ENCODE results near the gene CLDND2.

The CLDND2 gene

DNA sequence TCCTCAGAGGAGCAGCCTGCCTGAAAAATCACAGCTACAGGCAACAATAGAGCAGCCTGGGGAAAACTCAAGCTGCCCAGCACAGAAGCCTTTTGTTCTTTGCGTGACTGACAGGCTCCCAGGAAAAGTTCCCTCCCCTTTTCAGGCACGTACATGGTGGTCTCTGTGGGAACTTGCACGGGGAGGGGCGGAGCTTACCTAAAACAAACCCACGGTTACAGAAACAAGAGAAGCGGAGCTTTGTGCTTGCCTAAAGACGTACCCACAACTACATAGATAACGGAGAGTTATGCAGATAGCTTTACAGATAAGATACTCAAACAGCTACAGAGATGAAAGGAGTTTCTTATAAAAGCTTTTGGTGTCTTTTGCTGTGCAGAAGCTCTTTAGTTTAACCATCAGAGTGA, 14.1 kb downstream of the CLDND2 start:
- no peak for DNase-seq (ENCODE audit: low read depth in 2 of 2)

DNA sequence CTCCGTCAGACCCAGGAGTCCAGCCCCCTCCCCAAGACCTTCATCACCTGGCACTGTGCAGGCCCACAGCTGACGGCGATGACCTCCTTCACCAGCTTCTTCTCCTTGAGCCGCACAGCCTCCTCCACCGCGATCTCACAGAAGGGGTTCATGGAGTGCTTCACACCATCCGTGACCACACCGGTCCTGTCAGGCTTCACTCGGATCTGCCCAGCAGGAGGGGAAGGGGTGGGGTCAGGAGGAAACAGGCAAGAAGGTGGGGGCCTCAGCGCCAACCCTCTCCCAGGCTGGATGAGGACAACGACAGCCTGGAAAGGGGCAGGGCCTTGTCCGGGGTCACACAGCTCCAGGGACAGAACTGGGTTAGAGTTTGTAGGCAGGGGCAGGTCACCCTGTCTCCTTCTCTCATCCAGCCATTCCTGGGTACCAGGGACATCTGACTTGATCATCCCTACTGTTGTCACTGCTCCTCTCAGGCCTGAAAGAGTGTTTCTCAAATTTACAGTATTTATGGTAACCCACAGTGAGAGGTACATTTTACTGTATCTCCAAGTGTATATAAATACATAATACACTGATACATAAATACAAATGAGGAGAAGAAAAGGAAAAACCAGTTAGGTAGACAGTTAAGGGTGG, 14.6 kb downstream of the CLDND2 start:
- DNase-seq (ENCODE audit: low read depth in 2 of 2), result no peak

DNA sequence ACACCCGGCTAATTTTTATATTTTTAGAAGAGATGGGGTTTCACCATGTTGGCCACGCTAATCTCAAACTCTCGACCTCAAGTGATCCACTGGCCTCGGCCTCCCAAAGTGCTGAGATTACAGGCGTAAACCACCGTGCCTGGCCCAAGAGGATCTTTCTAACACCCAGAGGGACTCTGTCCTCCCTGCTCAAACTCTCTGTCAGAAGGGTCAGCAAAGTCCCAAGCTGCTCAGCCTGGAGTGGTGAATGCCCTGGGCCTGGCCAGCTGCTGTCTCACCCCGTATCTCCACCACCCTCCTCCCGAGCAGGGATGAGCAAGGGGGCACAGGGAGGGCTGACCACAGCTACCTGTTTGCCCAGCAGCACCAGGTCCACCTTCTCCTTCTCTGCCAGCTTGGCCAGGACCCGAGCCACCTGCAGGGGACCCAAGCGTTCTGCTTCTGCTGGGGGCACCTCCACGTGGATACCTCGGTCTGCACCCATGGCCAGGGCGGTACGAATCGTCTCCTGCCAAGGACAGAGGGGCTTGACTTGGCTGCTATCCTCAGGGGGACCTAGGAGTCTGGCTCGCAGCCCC, 15.9 kb downstream of the CLDND2 start:
- DNase-seq (ENCODE audit: low read depth in 2 of 2), result no peak

DNA sequence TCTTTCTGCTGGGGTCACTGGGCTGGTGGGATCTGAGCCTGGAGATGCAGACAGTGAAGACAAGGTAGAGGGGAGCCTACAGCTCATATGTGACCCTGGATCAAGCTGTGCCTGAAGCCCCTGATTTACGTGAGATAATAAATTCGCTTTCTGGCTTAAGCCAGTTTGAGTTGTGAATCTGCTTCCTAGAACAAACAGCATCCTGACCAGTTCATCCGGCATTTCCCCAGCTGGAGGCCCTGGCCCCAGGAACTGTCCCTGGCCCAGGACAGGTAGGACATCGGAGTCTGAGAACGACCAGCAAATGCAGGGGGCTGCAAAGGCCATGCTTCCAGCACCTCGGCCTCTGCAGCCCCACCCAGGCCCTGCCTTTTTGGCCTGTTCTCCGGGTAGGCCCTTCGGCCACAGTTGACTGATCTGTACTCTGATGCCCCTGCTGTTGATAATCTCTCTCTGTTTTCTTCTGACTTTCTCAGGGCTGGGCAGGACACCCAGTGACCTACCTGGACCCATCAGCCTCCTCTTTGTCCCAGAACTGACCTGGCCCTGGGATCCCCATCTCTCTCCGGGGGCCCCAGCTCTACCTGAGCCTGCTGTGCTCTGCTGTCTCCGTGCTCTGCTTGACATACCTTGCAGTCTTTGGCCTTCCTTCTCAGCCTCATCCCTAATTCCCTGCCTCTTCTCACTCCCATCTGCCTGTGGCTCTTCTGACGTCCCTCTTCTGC, 17.4 kb downstream of the CLDND2 start:
- no peak for DNase-seq (ENCODE audit: low read depth in 2 of 2)

DNA sequence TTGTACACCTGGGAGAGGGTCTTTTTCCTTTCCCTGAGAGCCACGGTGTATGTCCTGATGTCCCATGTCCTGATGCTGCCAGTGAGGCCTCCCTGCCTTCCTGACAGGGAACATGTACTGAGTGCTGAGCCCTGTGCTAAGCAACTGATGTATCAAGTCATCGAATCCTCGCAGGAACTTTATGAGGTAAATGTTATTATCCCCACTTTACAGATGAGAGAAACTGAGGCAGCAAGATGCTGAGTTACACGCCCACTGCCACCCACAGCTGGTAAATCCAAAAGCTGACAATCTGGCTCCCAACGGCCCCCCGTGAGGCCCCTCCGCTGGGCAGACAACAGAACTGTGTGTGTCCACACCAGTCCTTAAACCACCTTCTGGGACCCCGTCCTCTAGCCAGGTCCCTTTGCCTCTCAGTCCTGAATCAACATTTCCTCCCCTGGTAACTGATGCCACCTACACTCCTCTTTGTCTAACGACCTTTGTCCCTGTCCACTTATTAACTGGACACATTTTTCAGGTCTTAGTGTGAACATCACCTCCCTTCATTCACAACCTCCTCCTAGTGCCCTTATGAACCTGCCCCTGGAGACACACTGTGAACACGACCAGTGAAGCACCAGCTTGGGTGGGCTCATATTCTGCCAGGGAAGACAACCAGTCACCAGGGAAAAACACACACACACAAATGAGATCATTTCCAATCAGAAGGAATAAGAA, 21.4 kb downstream of the CLDND2 start:
- no peak for DNase-seq (ENCODE audit: low read depth in 2 of 2)

DNA sequence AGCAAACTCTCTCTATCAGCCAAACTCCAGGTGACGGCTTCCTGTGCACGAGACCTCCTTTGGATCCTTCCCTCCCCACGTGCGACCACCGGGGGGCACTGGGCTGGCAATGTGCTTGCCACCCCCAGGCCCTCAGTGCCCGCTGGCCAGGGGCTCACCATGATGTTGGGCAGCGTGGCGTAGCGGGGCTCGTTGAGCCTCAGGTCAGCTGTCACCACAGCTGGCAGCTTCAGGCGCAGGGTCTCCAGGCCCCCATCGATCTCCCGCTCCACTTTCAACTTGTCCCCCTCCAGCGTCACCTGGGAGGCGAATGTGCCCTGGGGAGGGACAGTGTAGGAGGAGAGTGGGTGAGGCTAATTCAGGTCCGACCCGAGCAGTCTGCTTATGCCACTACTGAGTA, 22.1 kb downstream of the CLDND2 start:
- no peak for DNase-seq (ENCODE audit: low read depth in 2 of 2)

DNA sequence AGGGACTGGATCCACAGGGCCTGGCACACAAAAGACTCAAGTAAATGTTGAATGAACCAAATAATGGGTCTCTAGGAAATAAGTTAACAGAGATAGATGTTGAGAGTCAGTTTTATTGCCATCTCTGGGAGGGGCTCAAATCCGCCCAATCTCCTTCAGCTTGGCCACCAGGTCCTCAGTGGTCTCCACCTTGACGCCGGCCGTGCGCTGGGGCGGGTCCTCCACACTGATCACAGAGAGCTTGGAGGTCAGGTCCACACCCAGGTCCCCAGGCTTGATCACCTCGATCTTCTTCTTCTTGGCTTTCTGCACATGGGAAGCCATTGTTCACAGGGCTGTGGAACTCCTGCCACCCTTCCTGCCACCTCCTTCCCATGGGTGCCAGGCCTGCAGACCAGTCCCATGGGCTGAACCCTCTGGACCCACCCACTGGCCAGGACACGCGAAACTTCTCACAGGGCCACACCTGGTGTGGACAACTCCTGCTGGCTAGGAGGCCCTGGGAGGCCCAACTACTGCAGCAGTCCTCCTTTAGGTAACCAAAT, 23.7 kb downstream of the CLDND2 start:
- DNase-seq (ENCODE audit: low read depth in 2 of 2), result no peak

DNA sequence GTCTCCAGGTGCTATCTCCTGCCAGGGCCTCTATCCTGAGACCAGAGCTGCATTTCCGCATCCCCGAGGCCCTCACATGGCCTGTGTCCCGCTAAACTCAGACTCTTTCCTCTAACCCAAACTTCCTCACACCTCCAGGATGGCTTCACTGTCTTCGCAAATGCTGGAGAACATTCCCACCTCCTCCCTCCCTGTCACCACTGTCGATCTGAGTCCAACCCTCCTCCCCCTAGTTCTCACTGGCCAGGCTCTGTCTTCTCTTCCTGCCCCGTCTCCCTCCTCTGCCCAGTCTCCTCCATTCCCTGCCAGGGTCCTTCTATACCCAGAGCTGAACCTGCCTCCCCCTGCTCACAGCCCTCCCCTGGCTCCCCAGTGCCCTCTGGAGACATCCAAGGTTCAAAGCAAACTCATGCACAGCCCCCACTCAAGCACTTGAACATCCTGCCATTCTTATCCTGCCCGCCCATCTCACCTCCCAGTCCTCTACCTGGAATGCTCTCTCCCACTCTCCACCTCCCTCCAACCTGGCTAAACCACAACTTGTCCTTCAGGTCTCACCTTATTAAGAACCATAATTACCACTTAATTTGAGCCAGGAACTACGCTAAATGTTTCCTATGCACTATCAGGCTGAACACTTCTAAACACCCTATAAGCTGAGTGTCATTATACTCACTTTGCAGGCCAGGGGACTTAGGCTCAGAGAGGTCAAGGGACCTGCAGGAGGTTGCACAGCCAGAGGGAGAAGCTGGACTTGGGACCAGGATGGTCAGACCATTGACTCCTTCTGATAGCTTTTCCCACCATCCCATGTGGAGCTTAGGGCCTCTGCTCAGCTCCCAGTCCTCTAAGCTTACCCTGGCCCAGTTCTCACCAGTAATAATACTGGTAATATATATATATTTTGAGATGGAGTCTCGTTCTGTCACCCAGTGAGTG, 25.9 kb downstream of the CLDND2 start:
- DNase-seq (ENCODE audit: low read depth in 2 of 2), result no peak

DNA sequence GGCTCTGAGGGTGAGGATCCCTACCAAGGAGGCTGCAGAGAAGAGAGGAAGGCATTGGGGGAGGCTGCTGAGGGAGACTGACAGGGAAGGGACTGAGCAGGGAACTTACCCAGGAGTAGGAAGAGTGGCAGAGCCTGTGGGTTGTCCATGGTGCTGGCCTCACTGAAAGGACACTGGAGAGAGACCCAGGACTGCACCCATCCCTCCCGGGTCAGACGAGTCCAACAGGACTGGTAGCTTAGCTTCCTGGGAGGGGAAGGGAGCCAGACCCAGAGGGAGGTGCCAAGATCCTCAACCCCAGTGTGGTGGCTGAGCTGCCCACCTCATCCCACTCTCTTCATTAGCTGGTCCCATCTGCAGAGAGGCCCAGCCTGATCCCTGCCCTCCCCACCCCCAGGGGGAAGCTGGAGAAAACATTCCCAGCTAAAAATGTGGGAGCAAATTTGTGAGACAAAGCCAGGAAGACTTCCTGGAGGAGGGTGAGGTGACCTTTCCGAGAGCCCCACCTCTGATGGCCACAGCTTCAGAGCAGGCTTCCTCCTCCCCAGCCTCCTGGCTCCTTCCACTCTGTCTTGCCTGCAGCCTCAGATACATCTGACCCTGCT, 26.7 kb downstream of the CLDND2 start, which contains the start of gene VSIG10L:
TSS of gene VSIG10L (minus strand) at position 164 of the 605 bp plus-strand sequence. CDS start at position 149, 15 bp downstream.
- no peak for DNase-seq (ENCODE audit: low read depth in 2 of 2)

DNA sequence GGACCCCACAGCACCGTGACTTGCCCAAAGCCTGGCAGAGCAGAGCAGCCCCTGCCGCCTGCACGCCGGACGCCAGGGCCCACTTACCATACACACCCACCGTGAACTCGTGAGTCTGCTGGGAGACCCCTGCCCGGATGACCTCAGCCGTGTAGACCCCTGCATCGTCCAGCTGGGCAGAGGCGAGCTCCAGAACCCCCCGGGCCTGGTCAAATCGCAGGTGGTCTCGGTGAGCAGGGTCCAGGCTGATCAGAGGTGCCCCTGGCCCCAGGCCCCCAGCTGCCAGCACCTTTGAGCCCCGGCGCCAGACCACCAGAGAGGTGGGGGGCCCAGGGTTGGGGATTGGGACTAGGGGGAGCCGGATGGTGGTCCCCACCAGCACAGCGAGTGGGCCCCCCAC, 27.7 kb downstream of the CLDND2 start:
- DNase-seq (ENCODE audit: low read depth in 2 of 2), result no peak

DNA sequence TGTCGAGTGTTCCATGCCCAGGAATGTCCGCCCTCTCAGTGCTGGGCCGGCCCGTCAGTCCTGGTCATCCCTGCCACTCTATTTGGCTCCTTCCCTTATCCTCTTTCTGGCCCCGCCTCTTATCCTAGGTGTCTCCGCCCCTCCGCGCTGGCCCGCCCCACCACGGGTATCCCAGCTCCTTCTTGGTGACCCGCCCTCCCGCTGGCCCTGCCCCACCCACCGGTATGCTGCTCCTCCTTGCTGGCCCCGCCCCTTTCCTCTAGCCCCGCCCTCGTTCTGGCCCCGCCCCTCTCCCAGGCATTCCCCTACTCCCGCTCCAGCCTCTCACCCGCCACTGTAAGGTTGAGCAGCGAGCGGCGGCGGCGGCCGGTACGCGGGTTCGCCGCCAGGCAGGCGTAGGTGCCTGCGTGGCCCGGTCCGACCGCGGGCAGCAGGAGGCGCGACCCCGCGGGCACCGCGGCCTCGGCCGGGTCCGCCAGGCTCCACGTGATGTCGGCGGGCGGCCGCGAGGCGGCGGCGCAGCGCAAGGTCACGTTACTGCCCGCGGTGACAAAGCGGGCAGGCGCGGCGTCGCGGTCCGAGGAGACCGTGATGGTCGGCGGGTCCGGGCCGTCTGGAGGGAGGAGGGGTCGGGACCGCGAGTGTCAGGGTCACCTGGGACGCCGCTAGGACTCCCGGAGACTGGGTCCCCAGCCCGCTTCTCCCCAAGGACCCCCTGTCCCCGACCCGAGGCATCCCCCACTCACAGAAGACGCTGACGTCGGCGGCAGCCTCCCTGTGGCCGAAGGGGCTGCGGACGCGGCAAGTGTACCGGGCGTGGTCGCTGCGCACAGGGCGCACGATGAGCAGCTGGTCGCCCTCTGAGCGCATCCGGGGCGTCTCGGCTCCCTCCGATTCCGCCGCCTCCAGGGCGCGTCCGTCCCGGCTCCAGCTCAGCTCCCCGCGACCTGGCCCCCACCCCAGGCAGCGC, 28.8 kb downstream of the CLDND2 start:
- peak; percentile 97 to 99 for DNase-seq (ENCODE audit: low read depth in 2 of 2)

DNA sequence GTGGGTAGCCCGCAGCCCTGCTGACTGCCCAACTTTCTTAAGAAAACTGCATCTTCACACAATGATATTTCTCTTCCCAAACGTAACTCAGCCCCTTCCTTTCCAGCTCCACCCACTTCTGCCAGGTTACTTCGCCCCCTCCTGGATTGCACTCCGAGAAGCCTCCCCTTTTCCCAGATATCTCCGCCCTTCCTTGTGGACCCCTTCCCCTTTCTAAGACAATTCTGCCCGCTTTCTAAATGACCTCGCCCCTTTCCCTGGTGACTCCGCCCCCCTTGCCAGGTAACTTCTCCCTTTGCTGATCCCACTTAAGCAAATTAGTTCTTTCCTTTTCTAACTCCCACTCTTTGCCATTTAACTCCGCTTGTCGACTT, 29.5 kb downstream of the CLDND2 start:
- peak; percentile 23 to 32 for DNase-seq (ENCODE audit: low read depth in 2 of 2)

DNA sequence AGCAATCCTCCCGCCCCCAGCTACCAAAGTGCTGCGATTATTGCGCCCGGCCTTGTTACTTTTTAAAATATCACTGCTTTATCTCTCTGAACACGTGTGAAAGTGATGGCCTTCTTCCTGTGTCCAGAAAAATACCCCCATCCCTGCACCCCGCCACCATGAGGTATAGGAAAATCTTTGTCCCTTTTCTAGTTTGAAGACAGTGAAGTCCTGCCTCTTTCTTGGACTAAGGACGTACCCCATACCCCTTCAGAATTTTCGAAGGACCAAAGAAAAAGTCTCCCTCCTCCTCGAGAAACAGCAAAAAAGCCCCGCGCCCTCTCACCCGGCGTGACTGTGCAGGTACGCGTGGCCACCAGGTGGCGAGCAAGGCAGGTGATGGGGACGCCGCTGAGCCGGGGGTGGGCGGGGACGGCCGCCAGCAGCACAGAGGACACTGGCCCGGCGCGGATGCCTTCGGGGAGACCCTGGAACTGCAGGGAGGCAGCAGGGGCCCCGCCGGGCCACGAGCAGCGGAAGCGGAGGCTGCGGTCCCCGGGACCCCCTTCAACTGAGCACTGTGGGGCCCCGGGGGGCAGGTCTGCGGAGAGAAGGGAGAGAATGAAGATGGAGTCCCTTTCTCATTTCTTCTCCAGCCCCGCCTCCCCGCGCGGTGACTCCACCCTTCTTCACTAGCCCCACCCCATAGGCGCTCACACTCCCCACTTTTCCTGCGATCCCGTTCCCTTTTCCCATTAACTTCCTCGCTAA, 30.1 kb downstream of the CLDND2 start:
- peak; percentile 87 to 88 for DNase-seq (ENCODE audit: low read depth in 2 of 2)

DNA sequence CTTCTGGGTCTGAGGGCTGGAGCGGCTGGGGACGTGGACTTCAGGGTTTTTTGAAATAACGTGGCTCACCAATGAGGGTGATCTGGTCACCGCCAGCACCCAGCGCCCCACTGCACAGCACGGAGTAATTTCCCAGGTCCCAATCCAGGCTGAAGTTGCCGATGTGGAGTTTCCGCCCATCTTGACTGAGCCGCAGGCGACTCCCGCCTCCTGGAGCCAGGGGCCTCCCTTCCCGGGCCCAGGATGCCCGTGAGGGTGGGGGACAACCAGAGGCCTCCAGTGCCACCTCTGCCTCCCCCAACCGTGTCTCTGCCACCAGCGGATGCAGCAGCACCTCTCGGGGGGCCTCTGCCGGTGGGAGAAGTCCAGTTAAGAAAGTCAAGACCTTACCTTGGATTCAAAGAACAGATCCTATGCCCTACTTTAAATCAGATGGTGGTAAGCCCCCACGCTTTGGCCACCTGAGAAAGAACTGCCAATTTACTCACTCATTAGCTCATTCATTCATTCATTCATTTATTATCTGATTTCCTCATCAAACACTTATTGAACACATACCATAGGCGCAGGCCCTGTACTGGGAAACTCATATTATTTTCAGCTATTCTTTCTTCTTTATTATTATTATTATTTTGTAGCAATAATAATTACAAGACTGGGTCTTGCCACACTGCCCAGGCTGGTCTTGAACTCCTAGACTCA, 30.8 kb downstream of the CLDND2 start:
- no peak for DNase-seq (ENCODE audit: low read depth in 2 of 2)

DNA sequence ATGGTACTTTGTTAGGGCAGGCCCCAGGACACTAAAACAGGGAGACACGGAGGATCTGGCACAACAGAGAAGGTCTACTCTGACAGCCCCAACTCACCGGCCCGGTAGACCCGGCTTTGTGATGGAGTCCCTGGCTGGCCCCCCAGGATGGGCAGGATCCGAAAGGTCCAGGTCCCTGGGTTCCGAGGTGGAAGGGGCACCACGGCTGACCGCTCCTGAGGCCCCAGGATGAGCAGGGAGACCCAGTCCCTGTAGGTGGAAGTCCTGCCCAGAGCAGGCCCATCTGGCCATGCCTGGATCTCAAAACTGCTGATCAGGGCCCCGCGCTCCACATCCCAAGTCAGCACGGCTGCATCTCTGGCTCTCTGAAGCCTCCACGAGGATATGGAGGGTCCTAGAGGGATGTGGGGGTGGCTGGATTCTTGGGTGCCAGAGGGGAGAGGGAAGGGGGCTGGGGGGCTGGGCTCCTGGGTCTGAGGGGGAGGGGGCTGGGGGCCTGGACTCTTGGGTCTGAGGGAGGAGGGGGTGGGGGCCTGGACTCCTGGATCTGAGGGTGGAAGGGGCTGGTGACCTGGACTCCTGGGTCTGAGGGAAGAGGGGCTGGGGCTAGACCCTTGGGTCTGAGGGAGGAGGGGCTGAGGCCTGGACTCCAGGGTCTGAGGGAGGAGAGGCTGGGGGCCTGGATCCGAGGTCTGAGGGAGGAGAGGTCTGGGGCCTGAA, 31.5 kb downstream of the CLDND2 start:
- no peak for DNase-seq (ENCODE audit: low read depth in 2 of 2)

DNA sequence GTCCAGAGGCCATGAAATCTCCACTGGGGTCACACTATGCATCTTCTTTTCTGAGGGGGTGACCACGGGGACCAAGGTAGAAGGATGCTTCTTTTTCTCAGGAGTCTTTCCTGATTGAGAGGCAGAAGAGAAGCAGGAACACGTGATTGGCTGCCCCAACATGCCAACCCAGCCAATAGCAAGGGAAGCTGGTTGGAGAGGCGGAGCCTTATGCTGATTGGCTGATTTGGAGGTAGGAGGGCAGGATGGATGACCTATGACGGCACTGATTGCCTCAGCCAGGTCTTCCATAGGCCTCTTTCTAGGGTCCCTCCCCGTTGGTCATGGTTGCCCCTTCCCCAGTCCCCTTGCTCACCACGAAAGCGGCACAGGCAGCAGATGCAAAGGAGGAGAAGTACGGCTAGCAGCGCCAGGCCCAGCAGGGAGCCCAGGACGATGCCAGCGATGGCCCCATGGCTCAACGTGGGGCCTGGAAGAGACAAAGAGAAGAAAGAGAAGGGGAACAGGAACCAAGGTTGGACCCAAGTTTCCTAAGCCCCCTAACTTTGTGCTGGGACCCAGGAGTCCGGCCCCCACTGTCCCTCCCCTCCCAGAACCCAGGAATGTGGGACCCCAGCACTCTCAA, 34.9 kb downstream of the CLDND2 start:
- DNase-seq (ENCODE audit: low read depth in 2 of 2), result no peak

DNA sequence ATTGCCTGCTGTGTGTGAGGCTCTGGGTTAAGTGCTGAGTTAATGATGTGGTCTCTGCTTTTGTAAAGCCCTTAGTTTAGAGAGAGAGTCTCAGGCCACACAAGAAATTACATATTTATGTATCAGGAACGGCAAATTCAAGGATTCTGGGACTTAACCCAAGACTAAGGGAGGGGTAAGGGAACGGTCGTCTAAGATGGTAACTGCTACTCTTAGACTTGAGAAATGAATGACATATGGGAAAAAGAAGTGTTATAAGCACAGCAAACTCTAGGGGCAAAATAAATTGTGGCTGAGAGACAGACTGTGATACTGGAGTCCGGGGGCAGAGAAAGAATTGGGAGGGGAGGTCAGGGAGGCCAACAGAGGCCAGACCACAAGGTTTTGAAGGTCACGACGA, 37.1 kb downstream of the CLDND2 start:
- DNase-seq (ENCODE audit: low read depth in 2 of 2), result no peak

All from stimulated activated CD4-positive, alpha-beta T cell treated with anti-CD3 and anti-CD28 coated beads, Interleukin-4, amount 100 ng/mL, for 48 hours (primary cell).